NCI-H526 (cell line): ENCODE results near the gene ABTB2.
A peak's percentile ranks its signal among the peaks of the same experiment; 100 is the strongest.
"Not testable (repeated sequence)": the region's sequence is repeated elsewhere in the genome, so short reads cannot be mapped to it uniquely, and the experiment has no call there.

Source experiments
- DNase-seq, 2 experiments: peaks; one replicate each; lab custom pipeline; 2025; lab: John Stamatoyannopoulos, UW

Gene ABTB2

DNA sequence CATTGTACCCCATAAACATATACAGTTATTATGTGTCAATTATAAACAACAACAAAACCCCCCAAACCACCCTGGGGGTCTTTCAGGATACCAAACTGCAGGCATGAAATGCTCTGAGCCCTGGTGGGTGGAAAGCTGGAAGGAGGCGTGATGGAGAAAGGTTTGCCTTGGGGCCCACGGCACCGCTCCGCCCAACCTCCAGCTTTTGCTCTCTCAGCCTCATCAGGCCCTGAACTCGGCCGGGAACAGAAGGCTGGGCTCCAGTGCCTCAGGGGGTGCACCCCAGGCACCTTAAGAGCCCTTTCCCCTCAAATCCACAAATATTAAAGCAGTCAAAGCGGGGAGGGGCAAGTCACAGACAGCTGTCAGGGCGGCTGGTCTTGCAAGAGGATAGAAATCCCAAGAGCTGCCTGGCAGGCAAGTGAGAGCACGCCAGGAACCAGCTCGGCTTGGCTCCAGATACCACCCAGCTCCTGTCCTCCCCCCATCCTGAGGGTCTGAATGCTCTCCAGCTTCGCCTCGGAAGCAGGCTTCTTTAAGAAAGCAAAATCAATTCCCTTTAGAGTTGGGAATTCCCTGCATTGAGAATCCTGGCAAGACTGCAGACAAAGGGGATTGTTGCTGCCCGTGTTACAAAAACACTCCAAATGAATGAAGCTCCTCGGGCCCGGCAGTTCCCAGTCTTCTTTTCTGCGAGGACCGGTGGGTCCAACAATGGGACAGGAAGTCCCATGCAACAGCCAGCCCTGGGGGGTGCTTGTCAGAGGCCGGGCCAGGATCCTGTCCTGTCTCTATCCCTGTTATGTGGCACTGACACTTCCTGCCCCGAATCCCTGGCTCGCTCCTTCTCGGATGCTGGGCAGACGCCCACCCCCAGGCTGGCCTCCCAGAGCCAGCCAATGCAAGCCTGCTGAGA lies 171.6 kb downstream of the ABTB2 start:
- DNase-seq = no peak

- peak in 1 of 2 experiments; percentile 23 for DNase-seq
These were observed 173.2 kb downstream of the ABTB2 start for GRCh38 chr11:34184505-34185015.

- DNase-seq = no peak
These were observed 173.9 kb downstream of the ABTB2 start for GRCh38 chr11:34183848-34184391.

DNA sequence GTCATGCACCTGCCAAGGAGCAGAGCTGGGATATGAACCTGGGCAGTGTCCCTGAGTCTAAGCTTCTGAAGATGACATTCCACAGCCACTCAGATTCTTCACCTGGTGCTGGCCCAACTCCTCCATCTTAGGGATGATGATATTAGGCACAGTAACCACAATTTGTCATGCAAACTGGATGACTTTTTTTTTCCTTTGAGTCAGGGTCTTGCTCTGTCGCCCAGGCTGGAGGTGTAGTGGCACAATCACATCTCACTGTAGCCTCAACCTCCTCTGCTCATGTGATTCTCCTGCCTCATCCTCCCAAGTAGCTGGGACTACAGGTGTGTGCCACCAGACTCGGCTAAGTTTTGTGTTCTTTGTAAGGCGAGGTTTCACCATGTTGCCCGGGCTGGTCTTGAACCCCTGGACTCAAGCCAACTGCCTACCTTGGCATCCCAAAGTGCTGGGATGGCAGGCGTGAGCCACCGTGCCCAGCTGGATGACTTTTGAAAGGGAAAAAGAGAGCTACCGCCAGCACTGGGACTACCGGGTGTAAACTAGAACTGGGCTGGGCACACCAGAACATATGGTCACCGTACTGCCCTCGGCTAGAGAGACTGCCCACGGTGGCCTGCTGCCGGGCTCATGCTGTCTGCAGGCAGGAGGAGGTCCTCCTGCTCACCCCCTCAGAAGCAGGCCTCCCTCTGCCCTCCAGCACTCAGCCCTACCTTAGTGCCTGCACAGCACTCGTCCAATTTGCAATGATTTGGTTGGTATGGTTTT lies 174.7 kb downstream of the ABTB2 start:
- DNase-seq = no peak

DNA sequence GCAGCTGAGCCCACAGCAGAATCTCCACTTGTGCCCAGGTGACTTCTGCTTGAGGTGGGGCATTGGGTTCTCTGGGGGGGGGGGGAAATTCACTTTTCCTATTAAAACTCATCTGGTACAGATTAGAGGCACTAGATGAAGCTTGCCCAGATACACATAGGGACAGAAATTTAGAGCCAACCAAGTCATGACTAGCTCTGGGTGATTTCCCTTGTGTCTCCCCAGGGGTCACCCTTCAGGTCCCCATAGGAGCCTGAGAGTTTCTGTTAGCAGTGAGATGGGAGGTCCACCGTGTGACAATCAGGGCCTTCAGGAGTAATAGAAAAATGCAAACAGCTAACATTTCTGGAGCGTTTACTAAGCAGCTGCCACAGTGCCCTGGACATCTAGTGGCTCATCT lies 175.4 kb downstream of the ABTB2 start:
- DNase-seq = no peak

GRCh38 chr11:34181856-34182405 lies 175.9 kb downstream of the ABTB2 start:
- DNase-seq = no peak

- no peak for DNase-seq
These were observed 176.6 kb downstream of the ABTB2 start for GRCh38 chr11:34181251-34181650.

- DNase-seq = not testable (repeated sequence)
These were observed 177.0 kb downstream of the ABTB2 start for GRCh38 chr11:34180814-34181165.

DNA sequence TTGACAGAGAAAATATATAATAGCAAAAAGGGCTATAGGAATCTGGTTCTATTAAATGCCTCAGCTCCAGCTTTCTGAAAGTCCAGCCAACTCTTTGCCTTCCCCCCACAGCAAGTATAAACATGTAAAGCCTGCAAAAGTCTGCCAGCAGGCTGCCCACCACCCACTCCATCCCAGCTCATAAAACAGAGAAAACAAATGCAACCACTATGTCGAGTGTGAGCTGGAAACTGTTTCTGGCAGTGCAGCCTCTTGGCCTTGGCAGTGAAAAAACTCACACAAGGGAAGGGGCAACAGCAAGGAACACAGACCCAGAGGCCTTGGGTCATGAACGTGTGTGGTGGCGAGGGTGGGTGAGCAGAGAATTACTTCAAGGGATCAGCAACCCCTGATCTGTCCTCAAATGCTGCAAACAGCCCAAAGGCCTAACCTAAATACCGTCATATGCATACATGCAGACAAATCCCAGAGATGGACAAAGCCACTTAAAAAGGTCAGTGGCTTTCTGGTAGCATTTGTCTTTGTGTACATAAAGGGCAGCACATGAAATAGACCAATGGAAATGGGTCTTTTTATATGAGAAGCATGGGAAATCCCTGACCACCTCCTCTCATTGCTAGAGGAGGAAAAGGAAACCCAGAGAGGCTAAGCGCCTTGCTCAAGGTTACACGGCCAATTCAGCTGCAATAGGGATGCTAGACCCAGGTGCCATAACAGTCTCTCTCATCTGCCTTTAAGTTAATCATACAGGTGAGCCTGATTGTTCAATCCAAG lies 177.6 kb downstream of the ABTB2 start:
- DNase-seq = no peak

DNA sequence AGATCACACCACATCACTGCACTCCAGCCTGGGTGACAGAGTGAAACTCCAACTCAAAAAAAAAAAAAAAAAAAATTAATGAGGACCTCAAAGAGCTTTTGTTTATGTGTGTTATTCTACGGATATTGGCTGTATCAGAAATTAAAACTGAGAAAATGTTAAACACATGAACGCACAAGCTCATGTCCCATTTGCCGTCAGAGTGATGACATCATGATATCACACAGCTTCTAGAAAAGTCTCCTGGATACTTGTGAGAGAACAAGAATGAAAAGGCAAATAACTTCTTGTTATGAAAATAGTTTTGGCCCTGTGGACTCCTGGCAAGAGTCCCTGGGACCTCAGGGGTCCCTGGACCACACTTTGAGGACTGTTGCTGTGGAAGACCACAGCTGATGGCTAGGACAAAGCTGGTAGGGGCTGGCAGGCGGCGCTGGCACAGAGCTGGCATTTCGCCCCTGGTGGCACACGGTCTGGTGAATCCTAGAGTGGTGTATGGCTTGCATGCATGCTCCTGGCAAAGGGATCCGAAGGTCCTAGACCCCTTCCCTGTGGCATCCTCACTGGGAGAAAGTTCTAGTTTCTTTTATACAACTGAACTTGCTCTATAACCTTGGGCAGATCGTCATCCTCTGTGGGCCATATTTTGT lies 178.7 kb downstream of the ABTB2 start:
- DNase-seq = no peak

GRCh38 chr11:34178209-34178821 lies 179.5 kb downstream of the ABTB2 start:
- DNase-seq = no peak

GRCh38 chr11:34176751-34177209 lies 181.0 kb downstream of the ABTB2 start:
- no peak for DNase-seq

- no peak for DNase-seq
These were observed 182.4 kb downstream of the ABTB2 start for GRCh38 chr11:34175284-34176019.

GRCh38 chr11:34174412-34175041 lies 183.3 kb downstream of the ABTB2 start:
- DNase-seq = peak; percentile 45 to 91

DNA sequence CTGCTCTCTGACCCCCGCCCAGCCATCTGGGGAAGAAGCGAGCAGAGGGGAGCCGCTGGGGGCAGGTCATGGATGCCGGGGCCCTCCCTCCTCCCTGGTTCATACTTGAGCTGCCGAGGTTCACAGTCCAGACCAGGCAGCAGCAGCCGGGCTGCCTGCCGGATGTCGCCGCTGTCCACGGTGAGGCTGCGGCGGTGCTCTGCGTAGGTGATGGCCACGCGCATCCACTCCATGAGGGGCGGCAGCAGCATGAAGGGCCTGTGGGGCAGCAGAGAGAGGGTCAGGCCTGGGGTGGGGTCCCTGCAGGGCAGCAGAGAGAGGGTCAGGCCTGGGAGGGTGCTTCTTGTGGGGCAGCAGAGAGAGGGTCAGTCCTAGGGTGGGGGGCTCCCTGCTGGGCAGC lies 184.8 kb downstream of the ABTB2 start:
- DNase-seq = no peak

GRCh38 chr11:34169686-34170085 lies 188.1 kb downstream of the ABTB2 start:
- no peak for DNase-seq

DNA sequence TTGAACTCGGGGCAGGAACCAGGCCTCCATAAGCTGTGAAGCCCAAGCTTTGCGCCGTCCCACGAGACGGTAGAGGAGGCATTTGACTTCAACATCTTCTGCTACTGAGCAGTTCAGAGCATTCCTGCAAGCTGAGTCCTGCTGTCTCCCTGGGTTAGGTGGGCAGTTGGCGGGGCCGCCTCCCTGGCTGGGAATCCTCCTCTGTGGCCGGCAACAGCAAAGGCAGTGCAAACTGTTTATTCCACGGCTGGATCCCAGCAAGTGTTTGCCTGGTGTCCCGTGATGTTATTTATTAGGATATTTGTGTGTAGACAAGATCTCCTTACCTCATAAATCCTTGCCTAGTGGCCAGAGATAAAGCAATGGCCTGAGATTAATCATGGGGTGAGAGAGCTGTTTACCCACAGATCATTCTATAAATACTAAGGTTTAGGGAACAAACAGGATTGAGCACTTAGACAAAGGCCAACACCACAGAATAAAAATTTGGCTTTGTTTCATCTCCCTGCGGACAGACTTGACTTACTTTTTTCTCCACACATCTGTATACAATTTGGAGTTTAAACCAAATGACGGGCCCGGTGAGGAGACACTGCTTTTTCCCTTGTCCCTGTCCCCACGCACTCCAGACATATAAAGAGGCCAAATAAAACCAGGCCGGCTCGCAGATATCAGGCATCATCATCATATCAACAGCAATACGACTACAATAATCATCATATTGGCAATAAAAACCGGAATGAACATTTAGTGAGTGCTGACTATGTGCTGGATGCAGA lies 189.0 kb downstream of the ABTB2 start:
- DNase-seq = no peak

GRCh38 chr11:34167961-34168360 lies 189.8 kb downstream of the ABTB2 start:
- DNase-seq = no peak
